Activated CD4-positive, alpha-beta T cell treated with anti-CD3 and anti-CD28 coated beads for 36 hours (primary cell): ENCODE data around the gene PDE10A. TPM values are rescaled to one million over a fixed set of nuclear protein-coding genes. Genes with fewer than 3 reads are reported as not detected.

ENCODE experiments used
- ATAC-seq: fragments of 200-7000 bp; cut with Tn5 transposase; one replicate; pipeline ENCODE4 v1.10.0; 2021; ENCODE audit warnings: mild to moderate bottlenecking, moderate library complexity
- CTCF ChIA-PET: fragments of 350-600 bp; sonication (Branson Sonifier 250); formaldehyde crosslinking; loops from one replicate; lab custom pipeline; 2021; ENCODE audit warnings: antibody characterized with exemption; lab: Charles Lee
- POLR2A ChIA-PET: fragments of 350-600 bp; sonication (Branson Sonifier 250); formaldehyde crosslinking; loops from one replicate; lab custom pipeline; 2021; ENCODE audit warnings: antibody characterized with exemption, inconsistent platforms; lab: Charles Lee
- DNase-seq: peaks from one replicate; pipeline ENCODE4 v3.0.0-alpha.2; 2020
- H3K27ac Mint-ChIP-seq: one replicate; pipeline ENCODE4 v1.8.0; 2021; ENCODE audit warnings: mixed read lengths
- H3K27me3 Mint-ChIP-seq: one replicate; pipeline ENCODE4 v1.8.0; 2021; ENCODE audit warnings: mixed read lengths
- H3K36me3 Mint-ChIP-seq: one replicate; pipeline ENCODE4 v1.8.0; 2021; ENCODE audit warnings: low read depth, mixed read lengths
- H3K4me1 Mint-ChIP-seq: one replicate; pipeline ENCODE4 v1.8.0; 2021; ENCODE audit warnings: mixed read lengths
- H3K4me3 Mint-ChIP-seq: one replicate; pipeline ENCODE4 v1.8.0; 2021; ENCODE audit warnings: mild to moderate bottlenecking, moderate library complexity, mixed read lengths
- H3K9me3 Mint-ChIP-seq: one replicate; pipeline ENCODE4 v1.8.0; 2021; ENCODE audit warnings: low read depth, mixed read lengths
- intact Hi-C, 2 experiments: fragments of 100-400 bp; cut with DNase I in 1 of 2; cut with micrococcal nuclease in 1 of 2; formaldehyde crosslinking; loops; one replicate each; pipeline versions ENCODE4 v1.14.2 to v1.15.1; 2022 to 2024; cut with DNase I, micrococcal nuclease
- total RNA-seq, 2 experiments: library from RNA; stranded (reverse); gene quantifications; one replicate each; pipeline ENCODE4 v1.2.3, GENCODE V29; 2021

The PDE10A gene
- total RNA-seq, 2 experiments from 2014 or later: not detected

DNA sequence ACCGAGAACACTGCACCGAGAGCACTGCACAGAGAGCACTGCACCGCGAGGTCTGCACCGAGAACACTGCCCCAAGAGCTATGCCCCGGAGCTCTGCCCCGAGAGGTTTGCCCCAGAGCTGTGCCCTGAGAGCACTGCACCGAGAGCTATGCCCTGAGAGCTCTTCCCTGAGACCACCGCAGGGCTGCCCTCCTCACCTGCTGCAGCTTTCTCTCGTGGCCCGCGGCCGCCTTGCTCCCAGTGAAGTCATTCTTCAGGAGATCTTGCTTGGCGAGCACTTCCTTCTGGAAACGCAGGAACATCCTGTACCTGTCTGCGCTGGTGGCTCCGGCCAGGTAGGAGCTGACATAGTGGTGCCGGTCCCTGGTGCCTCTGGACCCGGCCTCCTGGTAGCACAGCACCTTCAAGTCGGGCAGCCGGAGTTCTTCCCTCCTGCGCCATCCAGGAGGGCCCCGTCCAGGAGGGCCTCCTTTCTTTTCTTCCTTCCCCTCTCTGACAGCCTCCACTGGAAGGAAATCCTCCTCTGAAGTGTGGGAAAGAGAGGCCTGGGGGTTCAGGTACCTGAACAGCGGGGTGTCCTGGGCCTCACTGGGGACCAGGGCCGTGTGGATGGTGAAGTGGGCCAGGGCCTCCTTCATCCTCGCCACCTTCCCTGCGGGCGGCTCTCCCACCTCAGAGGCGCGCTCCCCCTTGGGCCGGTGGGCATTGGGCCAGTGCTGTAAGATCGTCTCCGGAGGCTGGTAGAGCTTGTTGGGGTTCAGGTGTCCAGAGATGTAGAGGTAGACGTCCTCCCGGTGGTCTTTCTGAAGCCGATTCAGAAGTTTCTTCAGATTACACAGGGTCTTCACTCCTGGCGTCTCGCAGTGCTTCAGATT, 361.4 kb downstream of the PDE10A start:
- CTCF ChIA-PET: no interaction called here
- H3K27ac Mint-ChIP-seq: no peak overlapping the region
- ATAC-seq: no peak
- peaks cover 6% of the 10 kb centered on the region for H3K9me3 Mint-ChIP-seq
- DNase-seq: no peak
- no peak overlapping the region for H3K4me3 Mint-ChIP-seq
- no peaks in the 10 kb centered on the region for H3K4me1 Mint-ChIP-seq
- intact Hi-C loops: no loop called here
- POLR2A ChIA-PET: no interaction called here
- H3K36me3 Mint-ChIP-seq: no peaks in the 10 kb centered on the region
- no peaks in the 10 kb centered on the region for H3K27me3 Mint-ChIP-seq

DNA sequence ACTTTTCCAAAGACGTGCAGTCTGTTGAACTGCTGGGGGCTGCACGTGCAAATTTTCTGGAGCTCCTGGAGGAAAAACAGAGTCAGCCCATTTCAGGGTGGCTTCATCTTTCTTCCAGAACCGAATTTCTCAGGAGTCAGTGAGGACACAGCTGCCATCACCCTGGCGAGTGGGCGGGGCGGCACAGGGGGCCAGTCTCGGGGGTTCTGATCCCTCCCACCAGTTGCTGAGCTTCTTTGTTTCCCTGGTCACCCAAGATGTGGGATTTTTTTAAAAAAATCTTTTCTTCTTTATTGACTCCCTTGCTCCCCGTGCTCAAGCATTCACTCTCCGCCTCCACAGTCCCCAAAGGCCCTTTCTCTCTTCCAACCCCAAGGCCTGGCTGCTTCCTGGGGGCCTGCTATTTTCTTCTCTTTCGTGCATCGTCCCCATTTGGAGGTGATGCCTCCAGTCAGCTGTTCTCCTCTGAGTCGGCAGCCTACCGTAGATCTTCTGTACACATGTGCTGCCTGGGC, 362.6 kb downstream of the PDE10A start:
- DNase-seq (no peak), ATAC-seq (no peak)
- ChIA-PET CTCF (no interaction called here), POLR2A (no interaction called here)
- Mint-ChIP-seq H3K9me3 (peaks cover 6% of the 10 kb centered on the region), H3K4me1 (no peaks in the 10 kb centered on the region), H3K27me3 (no peaks in the 10 kb centered on the region), H3K4me3 (no peak overlapping the region), H3K36me3 (no peaks in the 10 kb centered on the region), H3K27ac (no peak overlapping the region)
- intact Hi-C loops: no loop called here

DNA sequence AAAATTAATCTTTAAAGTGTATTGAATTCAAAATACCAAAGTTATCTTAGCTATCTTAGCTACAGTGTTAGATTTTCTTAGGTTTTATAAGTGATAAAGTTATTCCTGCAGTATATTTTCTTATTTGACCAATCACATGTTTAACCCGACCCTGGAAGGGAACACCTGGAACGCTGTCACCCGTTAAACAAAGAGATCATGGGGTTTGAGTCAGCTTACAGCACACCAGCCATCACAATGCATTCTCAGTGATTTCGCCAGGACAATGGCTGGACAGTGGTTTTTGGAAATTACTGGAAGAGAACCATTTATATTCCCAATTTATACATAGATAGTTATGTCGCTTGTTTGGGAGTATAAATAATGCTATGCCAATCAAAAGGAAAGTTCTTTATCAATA, 364.2 kb downstream of the PDE10A start:
- Mint-ChIP-seq H3K36me3 (no peaks in the 10 kb centered on the region), H3K27me3 (no peaks in the 10 kb centered on the region), H3K27ac (no peak overlapping the region), H3K4me3 (no peak overlapping the region), H3K9me3 (peaks cover 6% of the 10 kb centered on the region), H3K4me1 (no peaks in the 10 kb centered on the region)
- POLR2A ChIA-PET: no interaction called here
- intact Hi-C loops: no loop called here
- DNase-seq: no peak
- ATAC-seq: no peak
- CTCF ChIA-PET: no interaction called here

DNA sequence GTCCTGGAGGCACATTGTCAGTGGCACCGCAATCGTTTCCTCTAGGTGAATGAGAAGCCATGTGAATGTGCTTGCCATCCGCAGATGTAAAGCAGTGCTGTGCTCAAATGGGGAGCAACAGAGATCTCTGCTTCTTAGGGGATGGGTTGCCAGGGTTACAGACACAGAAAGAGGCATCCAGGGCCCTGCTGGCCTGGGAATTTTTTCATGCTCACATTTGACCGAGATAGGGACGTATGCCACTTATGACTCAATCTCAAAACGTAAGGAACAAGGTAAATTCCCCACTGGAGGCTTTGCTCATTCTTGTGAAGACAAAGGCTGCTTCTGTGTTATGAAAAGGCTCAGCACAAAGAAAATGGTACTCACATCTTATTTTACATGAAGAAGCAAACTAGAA, 364.6 kb downstream of the PDE10A start:
- Mint-ChIP-seq H3K36me3 (no peaks in the 10 kb centered on the region), H3K4me3 (no peak overlapping the region), H3K9me3 (peaks cover 6% of the 10 kb centered on the region), H3K27ac (no peak overlapping the region), H3K4me1 (no peaks in the 10 kb centered on the region), H3K27me3 (no peaks in the 10 kb centered on the region)
- intact Hi-C loops: no loop called here
- ATAC-seq: no peak
- no peak for DNase-seq
- ChIA-PET POLR2A (no interaction called here), CTCF (no interaction called here)

DNA sequence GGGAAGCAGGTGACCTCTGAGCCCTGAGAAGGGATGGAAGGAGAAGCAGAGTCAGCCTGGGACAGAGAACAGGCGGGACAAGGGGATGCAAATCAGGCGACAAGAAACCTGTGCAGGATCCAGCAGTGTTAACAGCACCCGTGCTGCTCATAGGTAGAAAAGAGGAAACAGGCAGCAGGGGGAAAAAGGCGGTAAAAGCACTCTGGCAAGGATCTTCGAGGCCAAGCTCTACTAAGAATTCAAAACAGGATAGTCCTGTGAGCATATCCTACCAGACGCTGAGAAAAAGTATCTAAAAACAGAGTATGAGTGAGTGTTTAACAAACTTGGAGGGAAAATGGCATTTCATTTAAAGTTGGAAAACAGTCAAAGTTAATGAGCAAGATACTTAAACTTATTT, 370.4 kb downstream of the PDE10A start:
- Mint-ChIP-seq H3K4me1 (no peaks in the 10 kb centered on the region), H3K27me3 (no peaks in the 10 kb centered on the region)

More for the DNA sequence above, 370.4 kb downstream of the PDE10A start:
- H3K9me3 Mint-ChIP-seq: peaks cover 6% of the 10 kb centered on the region
- H3K4me3 Mint-ChIP-seq: no peak overlapping the region
- POLR2A ChIA-PET: no interaction called here
- DNase-seq (no peak), ATAC-seq (no peak)
- CTCF ChIA-PET: no interaction called here
- no peak overlapping the region for H3K27ac Mint-ChIP-seq
- H3K36me3 Mint-ChIP-seq: no peaks in the 10 kb centered on the region
- intact Hi-C loops: no loop called here
